Skeletal muscle satellite cell (primary cell): ENCODE measurements around the gene ADGRL3.
"Not testable (repeated sequence)": the region's sequence is repeated elsewhere in the genome, so short reads cannot be mapped to it uniquely, and the experiment has no call there.

Experiments used
- H3K27me3 ChIP-seq: 2 replicates; pipeline ENCODE4 v1.7.0; 2013; ENCODE audit warnings: low read length; ENCODE audit not compliant: control insufficient read depth, insufficient read depth
- H3K36me3 ChIP-seq: 2 replicates; pipeline ENCODE4 v1.7.0; 2013; ENCODE audit warnings: mild to moderate bottlenecking, control low read depth, low read length; ENCODE audit not compliant: insufficient read depth
- H3K4me1 ChIP-seq: 2 replicates; pipeline ENCODE4 v1.7.0; 2013; ENCODE audit warnings: low read length; ENCODE audit not compliant: control insufficient read depth, insufficient read depth
- H3K4me2 ChIP-seq: 2 replicates; pipeline ENCODE4 v1.7.0; 2013; ENCODE audit warnings: mild to moderate bottlenecking, low read length
- H3K4me3 ChIP-seq: 2 replicates; pipeline ENCODE4 v1.7.0; 2013; ENCODE audit warnings: low read length
- H3K9ac ChIP-seq: 2 replicates; pipeline ENCODE4 v1.7.0; 2013; ENCODE audit warnings: mild to moderate bottlenecking, low read depth, low read length, moderate library complexity
- H3K9me3 ChIP-seq: replicated peaks from 2 replicates; pipeline ENCODE4 v1.7.0; 2013; ENCODE audit warnings: mild to moderate bottlenecking, control low read depth, low read length

ADGRL3 gene

DNA sequence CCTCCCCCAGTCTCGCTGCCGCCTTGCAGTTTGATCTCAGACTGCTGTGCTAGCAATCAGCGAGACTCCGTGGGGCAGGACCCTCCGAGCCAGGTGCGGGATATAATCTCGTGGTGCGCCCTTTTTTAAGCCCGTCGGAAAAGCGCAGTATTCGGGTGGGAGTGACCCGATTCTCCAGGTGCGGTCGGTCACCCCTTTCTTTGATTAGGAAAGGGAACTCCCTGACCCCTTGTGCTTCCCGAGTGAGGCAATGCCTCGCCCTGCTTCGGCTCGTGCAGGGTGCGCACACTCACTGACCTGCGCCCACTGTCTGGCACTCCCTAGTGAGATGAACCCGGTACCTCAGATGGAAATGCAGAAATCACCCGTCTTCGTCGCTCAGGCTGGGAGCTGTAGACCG lies 172.7 kb downstream of the ADGRL3 start:
- not testable (repeated sequence) for H3K4me2 ChIP-seq, H3K27me3 ChIP-seq, H3K4me3 ChIP-seq, H3K36me3 ChIP-seq, H3K9ac ChIP-seq, H3K9me3 ChIP-seq
- H3K4me1 ChIP-seq = peaks cover 25% of the 10 kb centered on the region

DNA sequence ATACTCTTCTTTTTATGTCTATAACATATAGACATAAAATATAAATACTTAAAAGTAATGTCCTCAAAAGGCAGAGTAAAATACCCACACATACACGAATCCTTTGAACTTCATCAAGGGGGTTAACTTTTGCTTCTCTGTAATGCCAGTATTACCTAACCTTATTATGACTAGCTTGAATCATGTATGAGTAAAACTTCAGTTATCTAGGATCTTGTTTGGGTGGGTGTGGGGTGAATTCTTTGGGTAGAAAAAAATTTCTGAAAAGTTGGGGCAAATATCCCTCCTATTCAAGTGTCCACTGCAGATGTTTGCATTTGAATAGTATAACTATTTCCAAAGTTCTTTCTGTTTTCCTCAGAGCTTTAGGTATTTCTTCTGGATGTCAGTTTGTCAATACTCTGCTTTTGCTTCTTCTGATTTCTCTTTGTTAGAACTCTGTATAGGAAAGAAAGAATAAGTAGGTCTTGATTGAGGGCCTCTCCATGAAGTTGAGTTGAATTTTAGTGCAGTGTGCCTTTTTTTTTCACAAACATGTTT lies 173.8 kb downstream of the ADGRL3 start:
- Histone ChIP-seq H3K9ac (peak overlapping the region; percentile 6), H3K4me2 (peak overlapping the region; percentile 63), H3K27me3 (no peaks in the 10 kb centered on the region), H3K4me1 (peaks cover 25% of the 10 kb centered on the region), H3K36me3 (no peaks in the 10 kb centered on the region), H3K4me3 (peak overlapping the region; percentile 20), H3K9me3 (no peaks in the 10 kb centered on the region)

DNA sequence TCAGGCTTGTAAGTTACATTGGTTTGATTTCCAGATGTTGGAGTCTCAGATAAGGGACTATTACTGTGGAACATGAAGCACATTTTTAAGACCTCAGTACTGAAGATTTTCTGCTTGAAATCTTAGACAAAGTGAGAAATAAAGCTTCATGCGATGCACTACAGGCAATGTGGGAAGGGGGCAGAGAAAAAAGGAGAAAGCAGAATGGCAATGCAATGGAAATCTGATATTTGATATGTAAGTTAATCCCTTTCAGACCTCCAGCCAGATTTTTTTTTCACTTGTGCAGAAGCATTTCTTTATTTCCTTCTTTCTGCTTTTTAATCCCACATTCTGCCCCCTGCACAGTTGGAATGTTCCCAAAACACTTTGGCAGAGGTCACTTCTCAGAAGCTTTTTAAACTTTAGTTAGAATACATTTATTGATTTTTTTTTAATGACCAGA lies 174.3 kb downstream of the ADGRL3 start:
- H3K4me2 ChIP-seq = peak overlapping the region; percentile 63
- peak overlapping the region; percentile 38 for H3K9ac ChIP-seq
- no peaks in the 10 kb centered on the region for H3K9me3 ChIP-seq
- H3K27me3 ChIP-seq = no peaks in the 10 kb centered on the region
- H3K4me3 ChIP-seq = peak overlapping the region; percentile 20
- H3K36me3 ChIP-seq = no peaks in the 10 kb centered on the region
- peaks cover 25% of the 10 kb centered on the region for H3K4me1 ChIP-seq

DNA sequence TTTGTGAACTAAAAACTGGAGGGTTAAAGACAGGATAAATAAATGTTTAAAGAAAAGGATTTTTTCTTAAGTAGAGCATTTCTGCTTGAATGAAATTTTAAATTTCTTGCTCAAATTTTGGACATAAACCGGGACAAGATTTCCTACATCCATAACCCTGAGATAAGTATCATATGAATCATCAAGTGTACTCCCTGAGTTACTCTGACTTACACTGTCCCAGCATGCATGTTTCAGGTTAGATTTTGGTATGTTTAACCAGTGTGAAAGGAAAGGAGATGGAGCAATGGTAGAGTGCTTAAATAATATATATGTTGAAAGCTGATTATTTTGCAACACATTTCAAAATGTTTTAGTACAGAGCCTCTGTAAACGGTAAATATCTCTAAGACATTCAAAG lies 175.2 kb downstream of the ADGRL3 start:
- Histone ChIP-seq H3K9ac (peak overlapping the region; percentile 38), H3K4me3 (no peak overlapping the region), H3K9me3 (no peaks in the 10 kb centered on the region), H3K36me3 (no peaks in the 10 kb centered on the region), H3K27me3 (no peaks in the 10 kb centered on the region), H3K4me1 (peaks cover 25% of the 10 kb centered on the region), H3K4me2 (peak overlapping the region; percentile 63)

DNA sequence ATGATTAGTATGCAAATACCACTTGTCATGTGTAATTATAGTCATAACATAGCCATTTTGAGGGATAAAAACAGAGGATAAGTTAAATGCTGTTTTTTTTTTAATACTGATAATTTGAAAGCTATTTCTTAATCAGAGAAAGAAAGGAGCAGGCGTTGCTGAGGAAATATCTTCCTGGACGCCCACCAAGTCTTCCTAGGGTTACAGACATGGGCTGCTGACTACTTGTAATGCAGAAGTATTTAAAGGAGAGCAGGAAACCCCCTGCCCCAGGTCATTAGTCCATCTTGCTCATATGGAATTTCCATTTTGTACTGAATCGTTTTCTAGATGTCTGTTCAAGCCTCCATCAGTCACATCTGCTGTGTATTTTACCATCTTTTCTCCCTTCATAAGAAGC lies 176.2 kb downstream of the ADGRL3 start:
- no peaks in the 10 kb centered on the region for H3K9me3 ChIP-seq
- no peak overlapping the region for H3K9ac ChIP-seq
- H3K4me3 ChIP-seq = no peak overlapping the region
- H3K4me2 ChIP-seq = no peak overlapping the region
- H3K4me1 ChIP-seq = peaks cover 25% of the 10 kb centered on the region
- H3K27me3 ChIP-seq = no peaks in the 10 kb centered on the region
- H3K36me3 ChIP-seq = no peaks in the 10 kb centered on the region

GRCh38 chr4:61379406-61379805 lies 179.3 kb downstream of the ADGRL3 start:
- no peaks in the 10 kb centered on the region for H3K27me3 ChIP-seq

GRCh38 chr4:61380865-61381264 lies 180.7 kb downstream of the ADGRL3 start:
- Histone ChIP-seq H3K4me3 (no peak overlapping the region), H3K4me1 (no peaks in the 10 kb centered on the region), H3K9me3 (no peaks in the 10 kb centered on the region), H3K9ac (no peak overlapping the region), H3K4me2 (no peak overlapping the region), H3K27me3 (no peaks in the 10 kb centered on the region), H3K36me3 (no peaks in the 10 kb centered on the region)

More at GRCh38 chr4:61379406-61379805, 179.3 kb downstream of the ADGRL3 start:
- no peaks in the 10 kb centered on the region for H3K36me3 ChIP-seq
- peaks cover 13% of the 10 kb centered on the region for H3K4me1 ChIP-seq
- H3K4me2 ChIP-seq = no peak overlapping the region
- no peak overlapping the region for H3K9ac ChIP-seq
- H3K4me3 ChIP-seq = no peak overlapping the region
- no peaks in the 10 kb centered on the region for H3K9me3 ChIP-seq

DNA sequence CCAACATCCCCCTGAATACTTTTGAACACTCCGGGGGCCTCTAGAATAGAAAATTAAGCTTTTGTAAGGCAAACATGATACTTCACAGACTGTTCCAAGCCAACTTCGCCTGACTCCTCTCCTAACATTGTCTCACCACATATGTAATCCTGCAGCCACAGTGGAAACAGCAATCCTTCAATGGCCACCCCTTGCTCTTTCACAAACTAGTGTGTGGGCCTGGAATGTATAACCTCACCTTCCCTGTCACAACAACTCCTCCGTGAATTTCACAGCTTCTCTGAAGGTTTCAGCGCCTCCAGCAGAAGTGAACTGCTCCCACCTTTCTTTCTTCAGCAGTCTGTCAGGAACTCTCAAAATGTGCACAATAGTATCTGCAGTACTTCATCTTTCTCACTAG lies 185.1 kb downstream of the ADGRL3 start:
- Histone ChIP-seq H3K4me3 (no peak overlapping the region), H3K4me1 (no peaks in the 10 kb centered on the region), H3K36me3 (no peaks in the 10 kb centered on the region), H3K27me3 (no peaks in the 10 kb centered on the region), H3K9ac (no peak overlapping the region), H3K9me3 (no peaks in the 10 kb centered on the region), H3K4me2 (no peak overlapping the region)

- H3K9me3 ChIP-seq, H3K9ac ChIP-seq, H3K36me3 ChIP-seq, H3K4me2 ChIP-seq, H3K4me3 ChIP-seq, H3K27me3 ChIP-seq, H3K4me1 ChIP-seq: not testable (repeated sequence)
Measured at GRCh38 chr4:61387372-61387771, 187.2 kb downstream of the ADGRL3 start.

DNA sequence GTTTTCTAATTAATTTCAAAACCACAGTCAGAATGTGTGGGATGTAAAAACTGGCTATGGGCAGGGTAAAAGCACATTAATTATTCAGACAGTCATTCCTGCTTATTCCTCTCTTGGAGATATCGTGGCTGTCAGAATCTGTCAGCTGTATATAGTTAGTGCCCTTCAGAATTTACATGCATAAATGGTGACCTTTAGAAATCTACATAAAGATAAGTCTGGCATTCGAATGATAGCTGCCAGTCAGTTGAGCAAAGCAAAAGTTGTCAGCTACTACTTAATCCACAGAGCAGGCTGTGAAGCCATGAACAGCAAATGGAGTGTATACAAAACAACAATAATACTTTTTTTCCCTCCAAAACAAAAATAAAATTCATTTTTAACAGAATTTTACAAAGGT lies 189.5 kb downstream of the ADGRL3 start:
- no peaks in the 10 kb centered on the region for H3K27me3 ChIP-seq
- no peaks in the 10 kb centered on the region for H3K36me3 ChIP-seq
- H3K4me3 ChIP-seq = no peak overlapping the region
- H3K9ac ChIP-seq = no peak overlapping the region
- H3K4me2 ChIP-seq = no peak overlapping the region
- no peaks in the 10 kb centered on the region for H3K9me3 ChIP-seq
- H3K4me1 ChIP-seq = no peaks in the 10 kb centered on the region

GRCh38 chr4:61395754-61396153 lies 195.6 kb downstream of the ADGRL3 start:
- Histone ChIP-seq H3K4me2 (no peak overlapping the region), H3K9ac (no peak overlapping the region), H3K9me3 (no peaks in the 10 kb centered on the region), H3K27me3 (no peaks in the 10 kb centered on the region), H3K36me3 (no peaks in the 10 kb centered on the region), H3K4me3 (no peak overlapping the region), H3K4me1 (peaks cover 5% of the 10 kb centered on the region)

DNA sequence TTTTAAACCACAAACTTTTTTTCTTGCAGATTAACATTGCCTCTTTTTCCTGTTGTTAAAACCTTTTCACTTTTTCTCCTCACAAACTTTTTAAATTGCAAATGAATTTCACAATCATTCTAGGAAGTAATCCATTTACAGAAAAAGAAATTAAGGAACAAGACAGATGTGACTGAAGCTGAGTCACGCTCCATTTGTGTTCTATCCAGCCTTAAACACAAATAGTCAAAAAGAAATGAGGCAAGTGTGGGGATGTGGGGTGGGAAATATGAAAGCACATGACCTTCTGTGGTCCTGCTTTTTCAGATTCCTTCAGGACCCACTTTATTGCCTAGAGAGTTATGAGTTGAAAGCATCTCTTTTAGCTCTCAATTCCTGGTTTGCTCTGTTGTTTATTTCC lies 197.0 kb downstream of the ADGRL3 start:
- Histone ChIP-seq H3K9me3 (no peaks in the 10 kb centered on the region), H3K27me3 (no peaks in the 10 kb centered on the region), H3K4me2 (peak overlapping the region; percentile 4), H3K36me3 (no peaks in the 10 kb centered on the region), H3K4me3 (no peak overlapping the region), H3K4me1 (peaks cover 5% of the 10 kb centered on the region), H3K9ac (no peak overlapping the region)
